ENCODE measurements around the gene AP3M1. TPM values are rescaled to one million over a fixed set of nuclear protein-coding genes. Genes with fewer than 3 reads are reported as not detected.
"Not testable (repeated sequence)": the region's sequence is repeated elsewhere in the genome, so short reads cannot be mapped to it uniquely, and the experiment has no call there.

The AP3M1 gene
- total RNA-seq, 1 donor from 2014 or later = 22.4 TPM

GRCh38 chr10:74164716-74165529 lies 14.3 kb upstream of the AP3M1 start:
- no peaks in the 10 kb centered on the region for H3K36me3 ChIP-seq (ENCODE audit: control insufficient read depth in 3 of 3, insufficient read depth in 3 of 3, low read length in 3 of 3)
- no peak overlapping the region for H3K4me3 ChIP-seq (ENCODE audit: low read length in 3 of 3)
- no peaks in the 10 kb centered on the region for H3K27me3 ChIP-seq (ENCODE audit: control insufficient read depth in 3 of 3, insufficient read depth in 3 of 3, low read length in 3 of 3)
- H3K4me1 ChIP-seq (ENCODE audit: control insufficient read depth in 3 of 3, insufficient read depth in 3 of 3, low read length in 3 of 3) = peaks cover 0 to 7% (median 0%) of the 10 kb centered on the region in 3 donors
- H3K27ac ChIP-seq (ENCODE audit: low read depth, low read length) = no peak overlapping the region
- H3K9ac ChIP-seq (ENCODE audit: low read depth in 1 of 3, low read length in 3 of 3) = no peak overlapping the region
- H3K9me3 ChIP-seq (ENCODE audit: control insufficient read depth in 3 of 3, low read length in 3 of 3) = no peaks in the 10 kb centered on the region

- Histone ChIP-seq H3K4me3 (ENCODE audit: low read length in 3 of 3) (no peak overlapping the region), H3K27ac (ENCODE audit: low read depth, low read length) (no peak overlapping the region), H3K9me3 (ENCODE audit: control insufficient read depth in 3 of 3, low read length in 3 of 3) (no peaks in the 10 kb centered on the region)
Observed at GRCh38 chr10:74163319-74164068, 12.9 kb upstream of the AP3M1 start.

GRCh38 chr10:74160013-74160412 lies 9.4 kb upstream of the AP3M1 start:
- H3K9me3 ChIP-seq (ENCODE audit: control insufficient read depth in 3 of 3, low read length in 3 of 3) = no peaks in the 10 kb centered on the region
- H3K27ac ChIP-seq (ENCODE audit: low read depth, low read length) = no peak overlapping the region
- no peaks in the 10 kb centered on the region for H3K36me3 ChIP-seq (ENCODE audit: control insufficient read depth in 3 of 3, insufficient read depth in 3 of 3, low read length in 3 of 3)
- H3K27me3 ChIP-seq (ENCODE audit: control insufficient read depth in 3 of 3, insufficient read depth in 3 of 3, low read length in 3 of 3) = no peaks in the 10 kb centered on the region
- peaks cover 4 to 21% (median 5%) of the 10 kb centered on the region in 3 donors for H3K4me1 ChIP-seq (ENCODE audit: control insufficient read depth in 3 of 3, insufficient read depth in 3 of 3, low read length in 3 of 3)
- H3K9ac ChIP-seq (ENCODE audit: low read depth in 1 of 3, low read length in 3 of 3) = no peak overlapping the region
- H3K4me3 ChIP-seq (ENCODE audit: low read length in 3 of 3) = no peak overlapping the region

More at GRCh38 chr10:74163319-74164068, 12.9 kb upstream of the AP3M1 start:
- Histone ChIP-seq H3K9ac (ENCODE audit: low read depth in 1 of 3, low read length in 3 of 3) (no peak overlapping the region), H3K27me3 (ENCODE audit: control insufficient read depth in 3 of 3, insufficient read depth in 3 of 3, low read length in 3 of 3) (no peaks in the 10 kb centered on the region), H3K36me3 (ENCODE audit: control insufficient read depth in 3 of 3, insufficient read depth in 3 of 3, low read length in 3 of 3) (no peaks in the 10 kb centered on the region), H3K4me1 (ENCODE audit: control insufficient read depth in 3 of 3, insufficient read depth in 3 of 3, low read length in 3 of 3) (peaks cover 0 to 7% (median 0%) of the 10 kb centered on the region in 3 donors)

- Histone ChIP-seq H3K27me3 (ENCODE audit: control insufficient read depth in 3 of 3, insufficient read depth in 3 of 3, low read length in 3 of 3) (no peaks in the 10 kb centered on the region), H3K36me3 (ENCODE audit: control insufficient read depth in 3 of 3, insufficient read depth in 3 of 3, low read length in 3 of 3) (no peaks in the 10 kb centered on the region), H3K4me3 (ENCODE audit: low read length in 3 of 3) (no peak overlapping the region), H3K9me3 (ENCODE audit: control insufficient read depth in 3 of 3, low read length in 3 of 3) (no peaks in the 10 kb centered on the region), H3K27ac (ENCODE audit: low read depth, low read length) (no peak overlapping the region), H3K4me1 (ENCODE audit: control insufficient read depth in 3 of 3, insufficient read depth in 3 of 3, low read length in 3 of 3) (peaks cover 5 to 32% (median 23%) of the 10 kb centered on the region in 3 donors), H3K9ac (ENCODE audit: low read depth in 1 of 3, low read length in 3 of 3) (no peak overlapping the region)
Observed at GRCh38 chr10:74156919-74157289, 6.3 kb upstream of the AP3M1 start.

- Histone ChIP-seq H3K9ac (ENCODE audit: low read depth in 1 of 3, low read length in 3 of 3) (peak overlapping the region; percentile 4 to 17 (median 4)), H3K27me3 (ENCODE audit: control insufficient read depth in 3 of 3, insufficient read depth in 3 of 3, low read length in 3 of 3) (no peaks in the 10 kb centered on the region), H3K9me3 (ENCODE audit: control insufficient read depth in 3 of 3, low read length in 3 of 3) (no peaks in the 10 kb centered on the region), H3K4me3 (ENCODE audit: low read length in 3 of 3) (peak overlapping the region in 1 of 3 donors; percentile 42), H3K4me1 (ENCODE audit: control insufficient read depth in 3 of 3, insufficient read depth in 3 of 3, low read length in 3 of 3) (peaks cover 9 to 45% (median 32%) of the 10 kb centered on the region in 3 donors), H3K27ac (ENCODE audit: low read depth, low read length) (peak overlapping the region; percentile 48), H3K36me3 (ENCODE audit: control insufficient read depth in 3 of 3, insufficient read depth in 3 of 3, low read length in 3 of 3) (no peaks in the 10 kb centered on the region)
Observed at GRCh38 chr10:74153676-74154075, 3.0 kb upstream of the AP3M1 start.

GRCh38 chr10:74153123-74153522 lies 2.5 kb upstream of the AP3M1 start:
- Histone ChIP-seq H3K36me3 (ENCODE audit: control insufficient read depth in 3 of 3, insufficient read depth in 3 of 3, low read length in 3 of 3) (no peaks in the 10 kb centered on the region), H3K27me3 (ENCODE audit: control insufficient read depth in 3 of 3, insufficient read depth in 3 of 3, low read length in 3 of 3) (no peaks in the 10 kb centered on the region), H3K9ac (ENCODE audit: low read depth in 1 of 3, low read length in 3 of 3) (peak overlapping the region; percentile 4 to 52 (median 17)), H3K4me1 (ENCODE audit: control insufficient read depth in 3 of 3, insufficient read depth in 3 of 3, low read length in 3 of 3) (peaks cover 12 to 46% (median 32%) of the 10 kb centered on the region in 3 donors), H3K27ac (ENCODE audit: low read depth, low read length) (peak overlapping the region; percentile 48), H3K4me3 (ENCODE audit: low read length in 3 of 3) (peak overlapping the region; percentile 37 to 73 (median 42)), H3K9me3 (ENCODE audit: control insufficient read depth in 3 of 3, low read length in 3 of 3) (no peaks in the 10 kb centered on the region)

GRCh38 chr10:74151879-74152722 lies 1.5 kb upstream of the AP3M1 start:
- Histone ChIP-seq H3K4me1 (ENCODE audit: control insufficient read depth in 3 of 3, insufficient read depth in 3 of 3, low read length in 3 of 3) (peaks cover 11 to 47% (median 32%) of the 10 kb centered on the region in 3 donors), H3K4me3 (ENCODE audit: low read length in 3 of 3) (peak overlapping the region; percentile 73 to 97 (median 94)), H3K36me3 (ENCODE audit: control insufficient read depth in 3 of 3, insufficient read depth in 3 of 3, low read length in 3 of 3) (no peaks in the 10 kb centered on the region), H3K27me3 (ENCODE audit: control insufficient read depth in 3 of 3, insufficient read depth in 3 of 3, low read length in 3 of 3) (no peaks in the 10 kb centered on the region), H3K9me3 (ENCODE audit: control insufficient read depth in 3 of 3, low read length in 3 of 3) (no peaks in the 10 kb centered on the region), H3K9ac (ENCODE audit: low read depth in 1 of 3, low read length in 3 of 3) (peak overlapping the region; percentile 93 to 97 (median 96)), H3K27ac (ENCODE audit: low read depth, low read length) (peak overlapping the region; percentile 87)

GRCh38 chr10:74150990-74151878 lies 606 bp upstream of the AP3M1 start, which contains the start of gene ADK:
ADK (plus strand) TSS chr10:74151221; CDS start chr10:74151279, 58 bp downstream.
- Histone ChIP-seq H3K9me3 (ENCODE audit: control insufficient read depth in 3 of 3, low read length in 3 of 3) (no peaks in the 10 kb centered on the region), H3K4me3 (ENCODE audit: low read length in 3 of 3) (peak within 1 kb of the TSS; percentile 73 to 97 (median 94)), H3K27me3 (ENCODE audit: control insufficient read depth in 3 of 3, insufficient read depth in 3 of 3, low read length in 3 of 3) (no peaks in the 10 kb centered on the region), H3K9ac (ENCODE audit: low read depth in 1 of 3, low read length in 3 of 3) (peak within 1 kb of the TSS; percentile 93 to 97 (median 96)), H3K27ac (ENCODE audit: low read depth, low read length) (peak within 1 kb of the TSS; percentile 87), H3K4me1 (ENCODE audit: control insufficient read depth in 3 of 3, insufficient read depth in 3 of 3, low read length in 3 of 3) (peaks cover 6 to 39% (median 28%) of the 10 kb centered on the region in 3 donors), H3K36me3 (ENCODE audit: control insufficient read depth in 3 of 3, insufficient read depth in 3 of 3, low read length in 3 of 3) (no peaks in the 10 kb centered on the region)

GRCh38 chr10:74146980-74147379 lies 3.6 kb downstream of the AP3M1 start:
- not testable (repeated sequence) for H3K9me3 ChIP-seq (ENCODE audit: control insufficient read depth in 3 of 3, low read length in 3 of 3); H3K9ac ChIP-seq (ENCODE audit: low read depth in 1 of 3, low read length in 3 of 3); H3K4me3 ChIP-seq (ENCODE audit: low read length in 3 of 3); H3K27me3 ChIP-seq (ENCODE audit: control insufficient read depth in 3 of 3, insufficient read depth in 3 of 3, low read length in 3 of 3); H3K36me3 ChIP-seq (ENCODE audit: control insufficient read depth in 3 of 3, insufficient read depth in 3 of 3, low read length in 3 of 3); H3K27ac ChIP-seq (ENCODE audit: low read depth, low read length)
- peaks cover 6 to 39% (median 22%) of the 10 kb centered on the region in 3 donors for H3K4me1 ChIP-seq (ENCODE audit: control insufficient read depth in 3 of 3, insufficient read depth in 3 of 3, low read length in 3 of 3)
